Ascending aorta (tissue), 2 donors: ENCODE results near the gene FILIP1L. TPM values are rescaled to one million over a fixed set of nuclear protein-coding genes. Genes with fewer than 3 reads are reported as not detected.
"Not testable (repeated sequence)": the region's sequence is repeated elsewhere in the genome, so short reads cannot be mapped to it uniquely, and the experiment has no call there.

Experiments
- DNase-seq, 2 donors: peaks; one replicate each; pipeline ENCODE4 v3.0.0-alpha.2; 2019; ENCODE audit warnings: low spot score in 2 of 2
- H3K27ac ChIP-seq, 2 donors: fragments of 200-600 bp; sonication (generic); one replicate each; pipeline ENCODE4 v1.5.1; 2016 to 2017; ENCODE audit warnings: mild to moderate bottlenecking in 1 of 2
- H3K27me3 ChIP-seq: fragments of 200-600 bp; sonication (generic); one replicate; pipeline ENCODE4 v1.5.1; 2017
- H3K36me3 ChIP-seq, 2 donors: fragments of 200-600 bp; sonication (generic); one replicate each; pipeline ENCODE4 v1.5.1; 2016
- H3K4me1 ChIP-seq, 2 donors: fragments of 200-600 bp; sonication (generic); one replicate each; pipeline ENCODE4 v1.5.1; 2016 to 2017; ENCODE audit warnings: mild to moderate bottlenecking in 1 of 2
- H3K4me3 ChIP-seq, 2 donors: fragments of 200-600 bp; sonication (generic); one replicate each; pipeline ENCODE4 v1.5.1; 2016 to 2017; ENCODE audit warnings: mild to moderate bottlenecking in 1 of 2
- H3K9me3 ChIP-seq, 2 donors: fragments of 200-600 bp; sonication (generic); one replicate each; pipeline ENCODE4 v1.5.1; 2016
- CTCF ChIP-seq, 3 experiments: fragments of 200-600 bp in 2 of 3; fragments of 450-650 bp in 1 of 3; sonication (generic) in 2 of 3; IDR thresholded peaks; one replicate each; pipeline ENCODE4 v1.5.1; 2016 to 2019; ENCODE audit warnings: antibody characterized with exemption in 3 of 3, mild to moderate bottlenecking in 1 of 3, moderate library complexity in 1 of 3
- intact Hi-C: fragments of 100-400 bp; cut with DNase I; formaldehyde crosslinking; loops from one replicate; pipeline ENCODE4 v1.15.1; 2023
- total RNA-seq: library from RNA; depleted of rRNA; stranded (reverse); fragments of >200 nt; gene quantifications from one replicate; pipeline ENCODE4 v1.1.0, GENCODE V29; 2016

The FILIP1L gene
- total RNA-seq, 1 donor from 2014 or later, result 106 TPM

DNA sequence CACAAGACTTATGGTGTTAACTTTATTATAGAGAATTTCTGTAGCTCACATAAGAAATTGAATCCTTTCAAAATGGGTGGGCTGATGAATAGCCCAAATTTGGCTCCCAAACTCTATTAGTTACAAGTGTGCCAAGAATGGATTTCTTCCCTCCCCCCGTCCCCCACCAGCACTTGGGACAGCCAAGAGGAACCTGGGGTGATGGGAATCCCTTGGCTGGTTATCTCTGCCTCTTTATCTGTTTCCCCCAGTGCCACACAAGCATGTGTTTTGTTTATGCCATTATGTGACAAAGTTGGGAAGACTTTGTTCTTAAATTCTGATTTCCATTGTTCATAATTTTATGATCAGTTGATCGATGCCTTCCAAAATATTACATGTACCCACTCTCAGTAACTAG, 268.3 kb downstream of the FILIP1L start:
- no peak for DNase-seq
- Histone ChIP-seq H3K36me3 (peaks cover 27 to 39% of the 10 kb centered on the region in 2 donors), H3K9me3 (peaks cover 0 to 30% of the 10 kb centered on the region in 2 donors), H3K27ac (peak overlapping the region; percentile 78 to 82), H3K27me3 (no peaks in the 10 kb centered on the region), H3K4me3 (no peak overlapping the region), H3K4me1 (peaks cover 3 to 22% of the 10 kb centered on the region in 2 donors)
- intact Hi-C loops, result loop anchor here (2.0 to 10.0 kb wide), 2 partner anchors 219 to 409 kb away; no protein-coding TSS in a partner anchor
- no peak for TF ChIP-seq CTCF (IDR thresholded peaks at IDR 0.05)

- H3K27me3 ChIP-seq, result no peaks in the 10 kb centered on the region
- H3K36me3 ChIP-seq, result peaks cover 21 to 32% of the 10 kb centered on the region in 2 donors
- peak overlapping the region; percentile 78 to 82 for H3K27ac ChIP-seq
- intact Hi-C loops, result loop anchor here (2.0 to 10.0 kb wide), 2 partner anchors 219 to 409 kb away; no protein-coding TSS in a partner anchor
- TF ChIP-seq CTCF (IDR thresholded peaks at IDR 0.05), result no peak
- H3K9me3 ChIP-seq, result peaks cover 0 to 24% of the 10 kb centered on the region in 2 donors
- peaks cover 3 to 20% of the 10 kb centered on the region in 2 donors for H3K4me1 ChIP-seq
- DNase-seq, result no peak
- peak overlapping the region; percentile 7 to 8 for H3K4me3 ChIP-seq
These were observed 269.0 kb downstream of the FILIP1L start for GRCh38 chr3:99845331-99845730.

- peak overlapping the region; percentile 5 to 13 for H3K4me3 ChIP-seq
- peaks cover 0 to 8% of the 10 kb centered on the region in 2 donors for H3K9me3 ChIP-seq
- no peak for TF ChIP-seq CTCF (IDR thresholded peaks at IDR 0.05)
- peak overlapping the region; percentile 78 to 82 for H3K27ac ChIP-seq
- H3K4me1 ChIP-seq, result peaks cover 3 to 19% of the 10 kb centered on the region in 2 donors
- H3K27me3 ChIP-seq, result no peaks in the 10 kb centered on the region
- DNase-seq, result no peak
- H3K36me3 ChIP-seq, result peaks cover 5 to 16% of the 10 kb centered on the region in 2 donors
- intact Hi-C loops, result loop anchor here (2.0 to 10.0 kb wide), 4 partner anchors 164 to 411 kb away; no protein-coding TSS in a partner anchor
These were observed 270.6 kb downstream of the FILIP1L start for GRCh38 chr3:99843590-99844258.

GRCh38 chr3:99842826-99843589, 271.3 kb downstream of the FILIP1L start:
- Histone ChIP-seq H3K4me3 (no peak overlapping the region), H3K27ac (peak overlapping the region; percentile 78 to 82)

DNA sequence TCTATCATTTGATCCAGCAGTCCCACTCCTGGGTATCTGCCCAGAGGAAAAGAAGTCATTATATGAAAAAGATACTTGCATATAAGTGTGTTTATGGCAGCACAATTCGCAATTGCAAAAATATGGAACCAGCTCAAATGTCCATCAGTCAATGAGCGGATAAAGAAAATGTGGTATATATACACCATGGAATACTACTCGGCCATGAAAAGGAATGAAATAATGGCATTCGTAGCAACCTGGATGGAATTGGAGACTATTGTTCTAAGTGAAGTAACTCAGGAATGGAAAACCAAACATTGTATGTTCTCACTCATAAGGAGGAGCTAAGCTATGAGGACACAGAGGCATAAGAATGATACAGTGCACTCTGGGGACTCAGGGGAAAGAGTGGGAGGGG, 272.4 kb downstream of the FILIP1L start:
- DNase-seq, H3K27ac ChIP-seq, H3K27me3 ChIP-seq, H3K4me3 ChIP-seq, H3K9me3 ChIP-seq: not testable (repeated sequence)
- Histone ChIP-seq H3K36me3 (peaks cover 0 to 10% of the 10 kb centered on the region in 2 donors), H3K4me1 (peaks cover 0 to 14% of the 10 kb centered on the region in 2 donors)
- intact Hi-C loops, result loop anchor here (5.0 to 10.0 kb wide), 3 partner anchors 165 to 320 kb away; no protein-coding TSS in a partner anchor

More at GRCh38 chr3:99842826-99843589, 271.3 kb downstream of the FILIP1L start:
- no peaks in the 10 kb centered on the region for H3K27me3 ChIP-seq
- intact Hi-C loops, result loop anchor here (5.0 to 10.0 kb wide), 3 partner anchors 164 to 319 kb away; no protein-coding TSS in a partner anchor
- peak; percentile 66 to 67 (median 67) for TF ChIP-seq CTCF (IDR thresholded peaks at IDR 0.05)
- no peak for DNase-seq
- peaks cover 0 to under 1% of the 10 kb centered on the region in 2 donors for H3K9me3 ChIP-seq
- peaks cover 0 to 14% of the 10 kb centered on the region in 2 donors for H3K4me1 ChIP-seq
- peaks cover 0 to 10% of the 10 kb centered on the region in 2 donors for H3K36me3 ChIP-seq
